ENCODE results near the gene SESN3.
"Not testable (repeated sequence)": the region's sequence is repeated elsewhere in the genome, so short reads cannot be mapped to it uniquely, and the experiment has no call there.

Gene SESN3

DNA sequence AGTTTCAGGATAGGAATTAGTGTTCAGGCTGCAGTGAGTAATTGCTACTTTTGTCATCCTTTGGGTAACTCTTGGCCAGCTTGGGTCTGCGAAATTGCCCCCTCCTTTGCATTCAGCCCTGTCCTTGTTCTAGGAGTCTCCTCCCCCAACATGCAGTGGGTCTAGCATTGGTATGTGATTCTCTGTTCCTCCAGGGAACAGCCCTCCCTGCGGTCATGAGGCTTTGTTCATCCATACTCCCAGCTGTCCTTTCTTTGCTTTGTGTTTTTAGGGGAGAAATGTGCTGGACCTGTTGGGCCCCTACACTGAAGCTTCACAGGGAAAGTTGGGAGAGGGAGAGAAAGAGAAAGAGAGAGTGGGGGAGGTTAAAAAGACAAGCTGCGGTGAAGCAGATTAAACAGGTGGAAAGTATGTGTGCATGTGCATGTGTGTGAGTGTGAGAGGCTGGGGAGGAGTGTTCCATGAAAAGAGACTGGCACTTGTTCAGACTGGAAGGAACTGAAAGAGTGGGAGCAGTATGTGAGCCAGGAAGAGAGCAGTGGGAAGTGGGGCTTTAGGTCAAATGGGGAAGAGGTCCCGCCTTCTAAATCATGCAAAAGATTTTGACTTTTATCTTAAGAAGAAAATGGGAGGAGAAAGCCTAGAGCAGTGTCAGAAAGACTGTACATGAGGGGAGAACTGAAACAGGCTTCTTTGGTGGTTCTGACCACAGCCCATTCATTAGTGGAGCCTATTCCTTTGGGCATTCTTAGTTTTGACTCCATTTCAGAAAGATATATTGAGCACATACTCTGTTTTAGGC lies 17.9 kb upstream of the SESN3 start:
- DNase-seq: no peak

- DNase-seq: no peak
These were observed 16.9 kb upstream of the SESN3 start for GRCh38 chr11:95247883-95248282.

- no peak for DNase-seq
These were observed 16.2 kb upstream of the SESN3 start for GRCh38 chr11:95247127-95247684.

DNA sequence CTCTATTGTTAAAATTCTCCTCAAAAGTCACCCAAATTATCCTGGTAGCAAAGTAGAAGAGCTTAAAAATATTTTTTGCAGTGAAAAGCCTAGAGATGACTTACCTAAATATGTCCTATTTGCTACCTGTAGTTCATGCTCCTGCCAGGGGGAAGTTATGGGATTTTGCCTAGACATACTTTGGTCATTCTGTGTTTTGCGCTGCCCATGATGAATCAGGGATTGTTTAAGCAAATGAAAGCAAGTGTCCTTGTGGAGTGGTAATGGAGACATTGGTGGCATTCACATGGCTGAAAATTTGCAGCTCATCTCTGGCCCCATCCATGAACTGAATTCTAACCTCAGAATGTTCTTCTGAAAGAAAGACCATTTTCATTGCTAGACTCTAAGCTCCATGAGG lies 14.6 kb upstream of the SESN3 start:
- DNase-seq: no peak

GRCh38 chr11:95245038-95245437 lies 14.0 kb upstream of the SESN3 start:
- DNase-seq: no peak

DNA sequence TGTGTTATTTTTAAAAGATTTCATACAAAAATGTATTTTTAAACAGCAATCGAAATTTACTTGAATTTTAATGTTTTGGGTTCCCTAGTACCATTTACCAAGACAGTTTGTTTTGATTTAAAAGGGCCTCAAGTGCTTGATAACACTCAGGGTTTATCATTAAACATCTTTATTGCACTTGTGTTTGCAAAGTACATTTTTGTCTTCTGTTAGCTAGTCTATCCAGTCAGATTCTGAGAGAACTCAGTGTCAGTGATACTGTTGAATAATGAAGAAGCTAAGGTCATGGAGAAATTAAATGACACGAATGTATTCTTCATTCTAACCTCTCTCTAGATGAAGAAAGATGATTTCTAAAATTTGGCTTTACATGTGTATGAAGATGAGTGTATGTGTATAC lies 12.7 kb upstream of the SESN3 start:
- DNase-seq: no peak

GRCh38 chr11:95242845-95243605 lies 12.0 kb upstream of the SESN3 start:
- DNase-seq: no peak

DNA sequence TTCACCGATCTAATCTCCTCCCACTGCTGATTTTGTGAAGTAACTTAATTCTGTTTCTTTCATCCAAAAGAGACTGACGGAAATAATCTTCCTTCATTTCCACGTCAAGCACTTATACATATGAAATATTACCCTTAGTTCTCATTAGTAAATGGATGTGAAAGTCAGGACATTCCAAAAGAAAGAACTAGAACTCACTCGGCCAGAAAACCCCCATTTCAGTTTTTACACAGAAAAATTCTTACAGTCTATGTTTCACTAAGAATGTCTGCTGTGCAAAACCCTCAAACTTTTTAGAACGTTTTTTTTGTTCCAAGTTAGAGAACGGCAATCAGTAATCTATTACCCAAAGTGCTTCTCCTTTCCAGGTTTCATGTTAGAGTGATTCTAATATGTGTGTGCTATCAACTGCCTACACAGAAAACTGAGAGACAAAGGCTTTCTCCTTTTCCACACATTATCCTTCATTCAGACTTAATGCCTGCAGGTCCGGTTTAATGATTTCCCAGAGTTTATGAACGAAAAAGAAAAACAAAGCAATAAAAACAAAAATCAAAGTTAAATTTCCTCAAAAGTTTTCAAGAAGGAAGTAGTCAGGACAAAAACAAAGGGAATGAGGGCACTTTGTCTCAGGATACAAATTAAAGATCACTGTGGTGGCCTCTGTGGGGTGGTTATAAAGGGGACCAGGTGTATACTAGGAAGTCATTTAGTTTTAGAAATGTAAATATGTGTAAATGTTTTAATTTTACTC lies 11.3 kb upstream of the SESN3 start:
- DNase-seq: no peak

DNA sequence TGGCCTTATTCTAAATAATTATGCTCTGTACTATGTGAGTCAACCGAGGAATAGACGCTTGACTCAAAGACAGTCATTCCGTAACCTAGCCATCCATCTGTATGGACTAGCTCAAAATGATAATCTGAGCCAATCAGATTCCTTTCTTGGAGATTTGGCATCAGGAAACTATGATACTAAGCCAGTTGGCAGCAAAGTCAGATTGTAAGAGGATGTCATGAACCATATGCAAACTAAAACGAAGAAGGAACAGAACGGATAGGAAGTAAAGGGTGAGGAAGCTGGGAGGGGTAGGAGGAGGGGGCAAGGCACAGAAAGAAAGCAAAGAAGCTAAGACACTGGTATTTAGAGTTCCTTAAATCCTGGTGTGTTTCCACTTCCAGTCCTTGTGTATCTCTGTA lies 10.7 kb upstream of the SESN3 start:
- no peak for DNase-seq

- DNase-seq: no peak
These were observed 9.1 kb upstream of the SESN3 start for GRCh38 chr11:95239871-95240649.

GRCh38 chr11:95232666-95233065 lies 1.7 kb upstream of the SESN3 start:
- DNase-seq: no peak

DNA sequence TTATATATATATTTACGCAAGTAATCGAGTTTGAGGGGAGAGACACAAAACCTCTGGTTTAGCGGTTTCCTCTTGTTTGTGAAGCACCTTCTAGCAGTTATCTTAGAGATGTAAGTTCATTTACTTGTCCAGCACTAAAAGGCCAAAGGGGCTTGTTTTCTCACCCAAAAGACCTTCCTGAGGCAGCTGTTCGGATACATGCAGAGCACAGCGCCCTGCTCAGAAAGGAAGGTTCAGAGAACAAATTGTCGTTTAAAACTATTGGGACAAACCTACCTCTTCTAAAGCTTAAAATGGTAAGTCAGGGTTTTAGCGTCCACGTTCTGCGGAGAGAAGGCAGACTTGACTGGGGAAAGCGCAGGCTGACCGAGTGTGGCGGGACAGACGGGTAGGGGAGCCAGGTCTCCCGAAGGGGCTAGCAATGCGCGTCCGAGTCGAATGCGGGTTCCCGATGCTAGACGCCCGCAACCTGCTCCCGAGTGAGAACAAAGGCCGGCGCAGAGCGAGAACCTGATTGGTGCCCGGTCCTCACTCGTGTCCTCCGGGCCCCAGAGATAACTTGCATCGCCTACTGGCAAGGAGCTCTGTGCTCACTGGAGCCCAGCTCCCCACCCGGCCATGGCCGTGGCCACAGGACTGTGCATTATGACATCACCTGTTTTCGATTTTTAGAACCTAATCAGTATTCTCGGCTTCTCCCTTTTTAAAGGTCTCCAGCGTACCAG lies 1.0 kb upstream of the SESN3 start:
- peak; percentile 85 for DNase-seq

DNA sequence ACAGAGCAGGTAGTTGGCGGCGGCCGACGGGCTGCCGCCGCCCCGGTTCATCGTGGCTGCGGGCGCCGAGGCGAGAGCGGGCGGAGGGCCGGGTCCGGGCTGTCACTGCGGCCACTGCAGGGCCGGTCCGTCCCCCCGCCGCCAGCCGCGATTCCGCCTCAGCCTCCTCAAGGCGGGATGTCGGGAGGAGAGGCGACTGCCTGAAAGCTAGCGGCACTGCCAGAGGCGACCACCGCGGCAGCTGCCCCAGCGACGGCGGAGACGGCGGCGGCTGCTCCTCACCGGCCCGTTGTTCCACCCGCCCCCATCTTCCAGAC lies 234 bp downstream of the SESN3 start:
- DNase-seq: no peak

DNA sequence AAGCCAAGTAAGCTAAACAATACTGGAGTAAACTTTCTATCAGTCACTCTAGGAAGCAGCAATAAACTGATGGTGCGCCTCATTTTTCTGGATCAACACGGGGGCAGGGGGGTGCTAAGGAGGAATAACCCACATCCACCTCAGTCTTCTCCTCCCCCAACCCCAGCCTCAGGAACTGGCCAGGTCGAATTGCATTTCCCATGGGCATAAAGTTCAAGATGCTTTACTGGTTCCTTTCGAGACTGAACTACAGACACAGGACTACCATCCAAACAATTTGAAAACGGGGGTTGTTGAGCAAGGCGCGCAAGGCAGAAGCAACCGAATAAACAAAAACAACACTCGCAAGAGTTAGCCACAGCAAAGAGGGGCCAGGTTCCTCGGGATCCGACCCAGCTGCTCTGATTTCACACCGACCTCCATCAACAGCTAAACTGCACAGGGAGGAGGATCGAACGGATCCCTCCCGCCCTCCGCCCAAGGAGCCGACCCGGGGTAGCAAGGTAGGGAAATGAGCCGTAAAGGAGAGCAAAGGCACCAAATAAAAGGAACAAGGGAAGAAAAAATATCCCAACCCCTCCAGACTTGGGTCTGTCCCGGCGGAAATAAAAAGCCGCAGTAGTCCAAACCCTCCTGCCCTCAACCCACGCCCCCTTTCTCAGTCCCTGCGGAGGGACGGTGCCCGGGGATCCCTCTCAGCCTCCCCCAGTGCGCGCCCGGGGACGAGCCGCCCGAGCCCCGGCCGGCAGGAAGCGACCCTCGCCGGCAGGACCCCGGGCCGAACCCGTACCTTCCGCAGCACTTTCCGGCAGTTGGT lies 801 bp downstream of the SESN3 start:
- DNase-seq: no peak

DNA sequence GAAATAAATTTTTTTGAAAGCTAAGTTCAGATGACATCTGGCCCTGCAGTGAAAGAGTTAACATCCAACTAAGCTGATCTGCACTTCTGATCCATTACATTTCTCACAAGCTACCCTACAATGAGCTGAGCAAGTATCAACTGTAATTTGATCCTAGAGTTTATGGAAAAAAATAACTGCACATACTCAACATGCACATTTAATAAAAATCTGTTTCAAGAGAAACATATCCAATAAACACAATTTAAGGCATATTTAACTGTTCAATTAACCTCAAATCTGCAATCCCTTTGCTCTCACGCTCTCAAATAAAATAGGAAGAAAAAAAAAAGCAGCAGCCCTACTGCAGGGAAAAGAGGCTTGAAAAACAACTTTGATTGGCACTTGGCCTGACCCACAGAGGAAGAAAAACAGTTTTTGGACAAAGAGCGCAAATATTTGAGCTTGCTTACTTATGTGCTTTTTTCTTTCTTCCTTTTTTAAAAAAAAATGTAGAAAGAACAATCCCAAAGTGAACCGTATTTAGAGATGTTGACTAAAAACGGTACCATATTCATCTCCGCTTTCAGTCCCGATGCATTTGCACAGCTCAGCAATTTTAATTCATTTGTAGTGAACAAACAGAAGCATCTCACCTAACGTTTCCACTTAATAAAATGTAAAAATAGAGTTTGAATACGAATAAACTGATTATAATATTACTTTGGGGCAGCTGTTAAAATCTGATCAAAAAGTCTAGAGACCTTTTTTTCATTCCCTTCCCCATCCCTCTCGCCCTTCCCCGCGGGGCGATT lies 1.6 kb downstream of the SESN3 start:
- no peak for DNase-seq

GRCh38 chr11:95228081-95228749 lies 2.8 kb downstream of the SESN3 start:
- no peak for DNase-seq

GRCh38 chr11:95227060-95227459 lies 3.9 kb downstream of the SESN3 start:
- DNase-seq: not testable (repeated sequence)

DNA sequence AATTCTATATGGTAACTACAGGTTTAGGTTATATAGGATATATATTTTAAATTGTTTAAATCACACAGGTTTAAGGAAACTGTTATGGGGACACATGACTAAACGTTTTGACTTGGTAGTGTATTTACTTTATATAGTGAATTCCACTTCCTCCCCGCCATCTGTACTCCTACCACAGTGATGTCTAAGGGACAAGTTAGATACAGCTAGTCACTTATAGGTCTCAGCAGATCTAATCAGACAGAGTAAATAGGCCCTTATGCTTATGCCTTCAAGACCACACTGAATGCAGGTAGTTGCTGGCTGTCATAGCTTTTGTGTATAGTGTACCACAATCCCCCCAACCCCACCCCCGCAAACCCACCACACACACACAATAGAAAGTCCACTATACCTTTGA lies 8.2 kb downstream of the SESN3 start:
- DNase-seq: no peak

GRCh38 chr11:95219599-95219998 lies 11.4 kb downstream of the SESN3 start:
- no peak for DNase-seq

DNA sequence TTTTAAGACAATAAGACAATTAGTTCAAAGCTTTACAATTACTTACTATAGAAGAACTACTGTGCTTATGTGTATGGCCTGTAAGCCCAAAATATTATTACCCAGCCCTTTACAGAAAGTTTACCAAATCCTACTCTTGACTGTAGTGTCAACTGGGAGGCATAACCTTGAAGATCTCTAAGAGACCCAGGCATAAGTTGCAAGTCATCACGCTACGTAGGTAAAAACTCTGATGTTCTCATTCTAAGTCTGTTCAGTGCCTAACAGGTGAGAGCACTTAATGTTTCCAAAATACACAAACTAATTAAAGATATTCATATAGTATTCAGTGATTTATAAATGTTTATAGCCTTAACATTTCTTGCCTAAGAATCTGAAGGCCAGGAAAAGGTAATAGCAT lies 12.9 kb downstream of the SESN3 start:
- DNase-seq: no peak

All from NCI-H1436 (cell line).